HG03097 (cell line): ENCODE data around the gene TMIE.
"Not testable (repeated sequence)": the region's sequence is repeated elsewhere in the genome, so short reads cannot be mapped to it uniquely, and the experiment has no call there.

Source experiments
- ATAC-seq: cut with Tn5 transposase; IDR thresholded peaks from one replicate; pipeline ENCODE4 v1.9.1; 2021; ENCODE audit not compliant: unreplicated experiment, low FRiP score

The TMIE gene

GRCh38 chr3:46682974-46683373, 18.2 kb upstream of the TMIE start:
- ATAC-seq, result no peak

GRCh38 chr3:46684891-46685290, 16.3 kb upstream of the TMIE start:
- ATAC-seq, result no peak

GRCh38 chr3:46685446-46685845, 15.7 kb upstream of the TMIE start:
- ATAC-seq, result no peak

- no peak for ATAC-seq
Observed at GRCh38 chr3:46690798-46691197, 10.4 kb upstream of the TMIE start.

GRCh38 chr3:46692566-46692990, 8.6 kb upstream of the TMIE start:
- ATAC-seq, result no peak

- no peak for ATAC-seq
Observed at GRCh38 chr3:46693038-46693891, 7.9 kb upstream of the TMIE start, which contains the start of gene ALS2CL. ALS2CL (minus strand) TSS chr3:46693679; CDS start chr3:46689440, 4,239 bp downstream.

- no peak for ATAC-seq
Observed at GRCh38 chr3:46693892-46694226, 7.3 kb upstream of the TMIE start.

- no peak for ATAC-seq
Observed at GRCh38 chr3:46694520-46694919, 6.7 kb upstream of the TMIE start.

GRCh38 chr3:46695177-46695961, 5.8 kb upstream of the TMIE start:
- ATAC-seq, result no peak

- no peak for ATAC-seq
Observed at GRCh38 chr3:46695962-46696894, 5.0 kb upstream of the TMIE start.

GRCh38 chr3:46699676-46700523, 1.3 kb upstream of the TMIE start:
- ATAC-seq, result no peak

- no peak for ATAC-seq
Observed at GRCh38 chr3:46700772-46701171, 420 bp upstream of the TMIE start.

- no peak for ATAC-seq
Observed at GRCh38 chr3:46702246-46703012, 1.2 kb downstream of the TMIE start.

- ATAC-seq, result no peak
Observed at GRCh38 chr3:46703013-46703520, 1.9 kb downstream of the TMIE start.

- not testable (repeated sequence) for ATAC-seq
Observed at GRCh38 chr3:46704346-46704745, 3.2 kb downstream of the TMIE start.

GRCh38 chr3:46705022-46705530, 3.9 kb downstream of the TMIE start:
- ATAC-seq, result no peak

GRCh38 chr3:46705751-46706552, 4.8 kb downstream of the TMIE start:
- no peak for ATAC-seq
